CD4-positive, alpha-beta memory T cell (primary cell): Measurements from ENCODE around the gene UNC45B. TPM values are rescaled to one million over a fixed set of nuclear protein-coding genes. Genes with fewer than 3 reads are reported as not detected.
"Not testable (repeated sequence)": the region's sequence is repeated elsewhere in the genome, so short reads cannot be mapped to it uniquely, and the experiment has no call there.

Experiments
- CTCF ChIA-PET: fragments of 350-600 bp; sonication (Branson Sonifier 250); formaldehyde crosslinking; loops from one replicate; lab custom pipeline; 2021; ENCODE audit warnings: inconsistent platforms; ENCODE audit not compliant: partially characterized antibody; lab: Charles Lee
- POLR2A ChIA-PET: fragments of 350-600 bp; sonication (Branson Sonifier 250); formaldehyde crosslinking; loops from one replicate; lab custom pipeline; 2021; ENCODE audit not compliant: partially characterized antibody; lab: Charles Lee
- DNase-seq, 5 donors: peaks; one replicate each; pipeline versions ENCODE4 v3.0.0 to v3.0.0-alpha.2; 2020 to 2022; ENCODE audit warnings: mixed read lengths in 1 of 5
- H3K27ac ChIP-seq: one replicate; pipeline ENCODE4 v1.7.0; 2013; ENCODE audit warnings: low read depth, low read length
- H3K27me3 ChIP-seq: 2 replicates; pipeline ENCODE4 v1.7.0; 2013; ENCODE audit warnings: mild to moderate bottlenecking, low read length, moderate library complexity; ENCODE audit not compliant: insufficient read depth
- H3K36me3 ChIP-seq: 2 replicates; pipeline ENCODE4 v1.7.0; 2013; ENCODE audit warnings: mild to moderate bottlenecking, low read length, moderate library complexity; ENCODE audit not compliant: insufficient read depth
- H3K4me1 ChIP-seq: 2 replicates; pipeline ENCODE4 v1.7.0; 2013; ENCODE audit warnings: mild to moderate bottlenecking, low read length, moderate library complexity; ENCODE audit not compliant: insufficient read depth
- H3K4me3 ChIP-seq, 2 donors: one replicate each; pipeline ENCODE4 v1.7.0; 2013; ENCODE audit warnings: low read length in 2 of 2, mild to moderate bottlenecking in 1 of 2
- H3K9me3 ChIP-seq, 2 donors: one replicate each; pipeline ENCODE4 v1.7.0; 2013; ENCODE audit warnings: low read length in 2 of 2, control low read depth in 1 of 2; ENCODE audit not compliant: control insufficient read depth in 1 of 2
- H3K27ac Mint-ChIP-seq, 7 donors: one replicate each; pipeline ENCODE4 v1.8.0; 2020 to 2021; ENCODE audit warnings: mixed read lengths in 7 of 7, mild to moderate bottlenecking in 6 of 7, inconsistent platforms in 3 of 7, moderate library complexity in 3 of 7
- H3K27me3 Mint-ChIP-seq, 2 donors: one replicate each; pipeline ENCODE4 v1.8.0; 2020 to 2021; ENCODE audit warnings: mixed read lengths in 2 of 2
- H3K36me3 Mint-ChIP-seq, 2 donors: one replicate each; pipeline ENCODE4 v1.8.0; 2020 to 2021; ENCODE audit warnings: mixed read lengths in 2 of 2, inconsistent platforms in 1 of 2, mild to moderate bottlenecking in 1 of 2
- H3K4me1 Mint-ChIP-seq, 4 donors: one replicate each; pipeline ENCODE4 v1.8.0; 2020 to 2021; ENCODE audit warnings: mixed read lengths in 4 of 4, mild to moderate bottlenecking in 1 of 4
- H3K4me3 Mint-ChIP-seq, 8 donors: one replicate each; pipeline ENCODE4 v1.8.0; 2020 to 2021; ENCODE audit warnings: mixed read lengths in 8 of 8, mild to moderate bottlenecking in 7 of 8, moderate library complexity in 6 of 8, inconsistent platforms in 3 of 8
- H3K9me3 Mint-ChIP-seq, 8 donors: one replicate each; pipeline ENCODE4 v1.8.0; 2020 to 2021; ENCODE audit warnings: mixed read lengths in 8 of 8, mild to moderate bottlenecking in 5 of 8, inconsistent platforms in 3 of 8, moderate library complexity in 1 of 8
- intact Hi-C: fragments of 100-400 bp; cut with micrococcal nuclease; formaldehyde crosslinking; loops from one replicate; pipeline ENCODE4 v1.15.1; 2023
- polyA plus RNA-seq, 2 donors: library from polyadenylated mRNA; unstranded; fragments of 300-500 nt; fragmentation: Illumina TruSeq; gene quantifications; one replicate each; pipeline ENCODE4 v1.2.3, GENCODE V29; 2021
- total RNA-seq, 2 experiments: library from RNA; stranded (reverse); gene quantifications; one replicate each; pipeline ENCODE4 v1.2.3, GENCODE V29; 2021

UNC45B gene
- total and polyA plus RNA-seq, 4 experiments from 2014 or later = 0.13 to 0.73 (median 0.64) TPM

DNA sequence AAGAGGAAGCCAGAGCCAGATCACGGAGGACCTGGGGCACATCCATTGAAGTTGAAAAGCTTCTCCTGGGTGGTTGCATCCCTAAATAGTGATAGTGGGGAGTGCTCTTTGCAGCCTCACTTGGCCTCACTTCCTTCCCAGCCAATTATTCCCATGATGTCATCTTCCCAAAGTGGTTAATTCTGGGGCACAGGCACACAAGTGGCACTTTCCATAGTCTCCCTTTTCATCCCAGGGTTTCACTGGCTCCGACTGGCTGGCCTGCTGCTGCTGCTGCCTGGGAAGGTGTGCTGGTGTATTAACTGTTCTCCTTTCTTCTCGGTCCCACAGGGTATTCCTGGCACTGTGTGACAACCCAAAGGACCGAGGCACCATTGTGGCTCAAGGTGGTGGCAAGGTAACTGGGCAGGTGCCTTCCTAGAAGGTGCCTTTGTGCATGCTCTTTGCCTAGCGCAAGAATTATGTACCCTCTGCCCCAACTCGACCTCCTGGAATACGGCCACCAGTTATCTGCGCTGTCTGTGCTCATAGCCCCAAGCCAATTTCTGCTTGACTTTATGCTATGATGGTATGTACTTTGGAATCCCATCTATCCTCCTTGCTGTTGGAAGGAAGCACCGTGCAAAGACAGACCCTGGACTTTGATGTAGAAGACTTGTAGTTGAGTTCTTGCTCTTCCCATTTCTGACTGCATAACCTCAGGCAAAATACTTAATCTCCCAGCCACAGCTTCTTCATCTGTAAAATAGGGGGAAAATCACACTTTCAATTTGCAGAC is 28.2 kb downstream of the UNC45B start:
- peaks cover 71% of the 10 kb centered on the region for H3K4me1 ChIP-seq
- intact Hi-C loops = loop anchor here (2.0 kb wide), 2 partner anchors 39 to 67 kb away; partner anchors contain the start of gene SLFN5
- Mint-ChIP-seq H3K4me1 (peaks cover 56 to 88% (median 70%) of the 10 kb centered on the region in 4 donors), H3K36me3 (peaks cover 0 to 2% of the 10 kb centered on the region in 2 donors), H3K4me3 (peak overlapping the region in 3 of 8 donors; percentile 18 to 49 (median 47)), H3K27me3 (no peaks in the 10 kb centered on the region), H3K9me3 (peaks cover 0 to 9% (median 0%) of the 10 kb centered on the region in 8 donors), H3K27ac (peak overlapping the region; percentile 19 to 95 (median 93))
- H3K27ac ChIP-seq = no peak overlapping the region
- no peaks in the 10 kb centered on the region for H3K9me3 ChIP-seq
- no peaks in the 10 kb centered on the region for H3K27me3 ChIP-seq
- no peak overlapping the region for H3K4me3 ChIP-seq
- H3K36me3 ChIP-seq = no peaks in the 10 kb centered on the region
- ChIA-PET CTCF (interaction anchor here (0.7 to 1.3 kb wide), 4 partner anchors 39 to 312 kb away, joined by 3 to 5 read pairs (median 3); no protein-coding TSS in a partner anchor), POLR2A (interaction anchor here (0.6 to 18.0 kb wide), 8 partner anchors 38 to 411 kb away, joined by 3 to 217 read pairs (median 6); partner anchors contain the start of genes AP2B1 and SLFN5)
- DNase-seq = no peak

DNA sequence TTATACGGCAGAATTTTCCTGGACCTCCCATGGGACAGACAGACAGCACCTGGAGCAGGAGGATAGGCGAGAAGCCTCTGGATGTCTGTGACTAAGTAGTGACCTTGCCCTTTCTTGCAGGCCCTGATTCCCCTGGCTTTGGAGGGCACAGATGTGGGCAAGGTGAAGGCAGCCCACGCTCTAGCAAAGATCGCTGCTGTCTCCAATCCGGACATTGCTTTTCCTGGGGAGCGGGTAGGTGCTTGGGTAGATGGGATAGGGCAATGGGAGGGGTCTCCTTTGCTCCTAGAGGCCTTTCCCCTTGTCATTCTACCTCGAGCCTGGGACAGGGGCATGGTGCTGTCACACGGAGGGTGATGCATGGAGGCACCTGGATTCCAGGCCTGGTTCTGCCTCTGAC is 29.3 kb downstream of the UNC45B start:
- Histone ChIP-seq H3K4me3 (no peak overlapping the region), H3K9me3 (no peaks in the 10 kb centered on the region), H3K27ac (no peak overlapping the region), H3K36me3 (no peaks in the 10 kb centered on the region), H3K4me1 (peaks cover 61% of the 10 kb centered on the region), H3K27me3 (no peaks in the 10 kb centered on the region)
- H3K27me3 Mint-ChIP-seq = no peaks in the 10 kb centered on the region
- no peak for DNase-seq
- peak overlapping the region; percentile 90 to 99 (median 93) for H3K27ac Mint-ChIP-seq
- peaks cover 0 to 9% (median 0%) of the 10 kb centered on the region in 8 donors for H3K9me3 Mint-ChIP-seq
- ChIA-PET POLR2A (interaction anchor here (1.2 to 18.0 kb wide), 4 partner anchors 9 to 360 kb away, joined by 3 to 217 read pairs (median 30); partner anchors contain the start of genes SLFN12L and SLFN5), CTCF (interaction anchor here (0.7 to 1.6 kb wide), 2 partner anchors 36 to 311 kb away, joined by 3 to 6 read pairs; no protein-coding TSS in a partner anchor)
- peaks cover 0 to 2% of the 10 kb centered on the region in 2 donors for H3K36me3 Mint-ChIP-seq
- H3K4me1 Mint-ChIP-seq = peaks cover 49 to 77% (median 63%) of the 10 kb centered on the region in 4 donors
- peak overlapping the region in 6 of 8 donors; percentile 32 to 84 (median 81) for H3K4me3 Mint-ChIP-seq
- intact Hi-C loops = loop anchor here (2.0 kb wide), 2 partner anchors 38 to 66 kb away; partner anchors contain the start of gene SLFN5

DNA sequence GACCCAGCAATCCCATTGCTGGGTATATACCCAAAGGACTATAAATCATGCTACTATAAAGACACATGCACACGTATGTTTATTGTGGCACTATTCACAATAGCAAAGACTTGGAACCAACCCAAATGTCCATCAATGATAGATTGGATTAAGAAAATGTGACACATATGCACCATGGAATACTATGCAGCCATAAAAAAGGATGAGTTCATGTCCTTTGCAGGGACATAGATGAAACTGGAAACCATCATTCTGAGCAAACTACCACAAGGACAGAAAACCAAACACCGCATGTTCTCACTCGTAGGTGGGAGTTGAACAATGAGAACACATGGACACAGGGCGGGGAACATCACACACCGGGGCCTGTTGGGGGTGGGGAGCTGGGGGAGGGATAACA is 31.8 kb downstream of the UNC45B start:
- POLR2A ChIA-PET = interaction anchor here (1.8 to 18.0 kb wide), 4 partner anchors 9 to 308 kb away, joined by 5 to 217 read pairs (median 27); partner anchors contain the start of gene SLFN5
- H3K4me3 ChIP-seq, H3K27me3 ChIP-seq, H3K9me3 Mint-ChIP-seq, H3K27ac ChIP-seq, intact Hi-C loops, CTCF ChIA-PET, H3K36me3 Mint-ChIP-seq, H3K27me3 Mint-ChIP-seq, H3K36me3 ChIP-seq, DNase-seq, H3K9me3 ChIP-seq: not testable (repeated sequence)
- peaks cover 57% of the 10 kb centered on the region for H3K4me1 ChIP-seq
- peak overlapping the region in 4 of 7 donors; percentile 46 to 77 (median 61) for H3K27ac Mint-ChIP-seq
- peaks cover 43 to 76% (median 57%) of the 10 kb centered on the region in 4 donors for H3K4me1 Mint-ChIP-seq
- peak overlapping the region in 2 of 8 donors; percentile 21 to 47 for H3K4me3 Mint-ChIP-seq

DNA sequence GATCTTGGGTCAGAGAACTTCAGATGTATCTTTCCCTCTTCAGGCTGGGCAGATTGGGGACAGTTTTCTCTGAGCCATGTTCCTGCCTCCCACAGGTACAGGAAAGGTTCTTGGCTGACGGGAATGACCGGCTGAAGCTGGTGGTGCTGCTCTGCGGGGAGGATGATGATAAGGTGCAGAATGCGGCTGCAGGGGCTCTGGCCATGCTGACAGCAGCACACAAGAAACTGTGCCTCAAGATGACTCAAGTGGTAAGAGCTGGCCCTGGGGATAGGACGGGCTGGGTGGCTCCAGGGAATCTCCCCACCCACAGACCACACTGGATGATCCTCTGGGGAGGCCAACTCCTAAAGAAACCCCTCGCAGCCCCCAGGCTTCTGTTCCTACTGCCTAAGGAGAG is 35.7 kb downstream of the UNC45B start:
- Mint-ChIP-seq H3K4me1 (peaks cover 35 to 73% (median 44%) of the 10 kb centered on the region in 4 donors), H3K27me3 (no peaks in the 10 kb centered on the region), H3K27ac (peak overlapping the region in 2 of 7 donors; percentile 18 to 19)

DNA sequence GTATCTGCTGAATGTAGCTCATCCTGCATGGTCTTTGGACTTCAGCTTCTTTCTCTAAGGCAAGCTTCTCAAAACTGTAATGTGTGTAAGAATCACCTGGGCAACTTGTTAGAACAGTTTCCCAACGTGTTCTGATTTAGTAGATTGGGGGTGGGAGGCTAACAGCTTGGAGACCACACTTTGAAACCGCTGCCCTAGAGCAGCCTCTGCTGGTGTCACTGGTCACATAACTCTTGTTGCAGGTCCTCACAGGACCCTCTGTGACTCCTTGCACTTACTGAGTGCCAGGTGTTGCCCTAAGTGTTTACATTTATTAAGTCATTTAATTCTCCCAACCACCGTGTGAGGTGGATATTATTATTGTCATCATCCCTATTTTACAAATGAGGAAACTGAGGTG is 36.7 kb downstream of the UNC45B start:
- no peaks in the 10 kb centered on the region for H3K27me3 ChIP-seq
- intact Hi-C loops = no loop called here
- CTCF ChIA-PET = interaction anchor here (1.1 kb wide), 1 partner anchor 28 kb away, joined by 4 read pairs; no protein-coding TSS in a partner anchor
- H3K27ac ChIP-seq = no peak overlapping the region
- no peaks in the 10 kb centered on the region for H3K27me3 Mint-ChIP-seq
- DNase-seq = no peak
- peak overlapping the region in 1 of 7 donors; percentile 44 for H3K27ac Mint-ChIP-seq
- H3K36me3 ChIP-seq = no peaks in the 10 kb centered on the region
- peaks cover 37 to 76% (median 45%) of the 10 kb centered on the region in 4 donors for H3K4me1 Mint-ChIP-seq
- H3K36me3 Mint-ChIP-seq = no peaks in the 10 kb centered on the region
- POLR2A ChIA-PET = interaction anchor here (0.6 to 18.0 kb wide), 5 partner anchors 11 to 303 kb away, joined by 3 to 217 read pairs (median 4); partner anchors contain the start of gene SLFN5
- no peak overlapping the region for H3K4me3 ChIP-seq
- no peak overlapping the region for H3K4me3 Mint-ChIP-seq
- no peaks in the 10 kb centered on the region for H3K9me3 ChIP-seq
- H3K4me1 ChIP-seq = peaks cover 47% of the 10 kb centered on the region
- peaks cover 0 to 2% (median 0%) of the 10 kb centered on the region in 8 donors for H3K9me3 Mint-ChIP-seq

More for the DNA sequence above, 35.7 kb downstream of the UNC45B start:
- Mint-ChIP-seq H3K4me3 (no peak overlapping the region), H3K36me3 (no peaks in the 10 kb centered on the region), H3K9me3 (peaks cover 0 to 2% (median 0%) of the 10 kb centered on the region in 8 donors)
- no peak overlapping the region for H3K4me3 ChIP-seq
- no peaks in the 10 kb centered on the region for H3K36me3 ChIP-seq
- H3K27ac ChIP-seq = no peak overlapping the region
- DNase-seq = no peak
- H3K9me3 ChIP-seq = no peaks in the 10 kb centered on the region
- H3K4me1 ChIP-seq = peaks cover 43% of the 10 kb centered on the region
- no peaks in the 10 kb centered on the region for H3K27me3 ChIP-seq
- intact Hi-C loops = no loop called here
- ChIA-PET POLR2A (interaction anchor here (0.9 to 18.0 kb wide), 4 partner anchors 10 to 304 kb away, joined by 3 to 217 read pairs (median 16); partner anchors contain the start of gene SLFN5), CTCF (interaction anchor here (1.1 kb wide), 1 partner anchor 29 kb away, joined by 4 read pairs; no protein-coding TSS in a partner anchor)

DNA sequence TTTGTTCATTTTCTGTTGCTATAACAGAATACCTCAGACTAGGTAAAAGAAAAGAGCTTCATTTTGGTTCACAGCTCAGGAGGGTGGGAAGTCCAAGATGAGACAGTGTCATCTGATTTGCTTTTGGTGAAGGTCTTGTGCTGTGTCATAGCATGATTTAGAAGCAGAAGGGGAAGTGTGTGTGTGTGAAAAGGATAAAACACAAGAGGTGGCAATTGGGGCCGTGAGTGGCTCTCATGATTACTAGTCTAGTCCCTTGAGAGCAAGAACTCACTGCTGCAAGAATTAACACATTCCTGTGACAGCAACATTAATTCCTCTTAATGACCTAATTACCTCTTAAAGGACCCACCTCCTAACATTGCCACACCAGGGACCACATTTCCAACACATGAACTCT is 38.2 kb downstream of the UNC45B start:
- peaks cover 0 to 2% (median 0%) of the 10 kb centered on the region in 8 donors for H3K9me3 Mint-ChIP-seq
- intact Hi-C loops = no loop called here
- H3K4me3 Mint-ChIP-seq = peak overlapping the region in 1 of 8 donors; percentile 48
- H3K27ac ChIP-seq = no peak overlapping the region
- H3K4me3 ChIP-seq = no peak overlapping the region
- no peaks in the 10 kb centered on the region for H3K9me3 ChIP-seq
- no peaks in the 10 kb centered on the region for H3K36me3 Mint-ChIP-seq
- ChIA-PET POLR2A (interaction anchor here (0.7 to 18.0 kb wide), 3 partner anchors 9 to 55 kb away, joined by 3 to 217 read pairs (median 3); partner anchors contain the start of gene SLFN5), CTCF (interaction anchor here (1.1 kb wide), 1 partner anchor 29 kb away, joined by 4 read pairs; no protein-coding TSS in a partner anchor)
- no peaks in the 10 kb centered on the region for H3K27me3 Mint-ChIP-seq
- H3K36me3 ChIP-seq = no peaks in the 10 kb centered on the region
- peaks cover 36 to 73% (median 42%) of the 10 kb centered on the region in 4 donors for H3K4me1 Mint-ChIP-seq
- no peak for DNase-seq
- H3K4me1 ChIP-seq = peaks cover 46% of the 10 kb centered on the region
- peak overlapping the region in 1 of 7 donors; percentile 78 for H3K27ac Mint-ChIP-seq
- H3K27me3 ChIP-seq = no peaks in the 10 kb centered on the region
